NCI-H2227 (cell line): ENCODE data around the gene C16orf89.
"Not testable (repeated sequence)": the region's sequence is repeated elsewhere in the genome, so short reads cannot be mapped to it uniquely, and the experiment has no call there.

Source experiments
- DNase-seq: peaks from one replicate; lab custom pipeline; 2025; ENCODE audit not compliant: unreplicated experiment; lab: John Stamatoyannopoulos, UW

The C16orf89 gene, protein sequence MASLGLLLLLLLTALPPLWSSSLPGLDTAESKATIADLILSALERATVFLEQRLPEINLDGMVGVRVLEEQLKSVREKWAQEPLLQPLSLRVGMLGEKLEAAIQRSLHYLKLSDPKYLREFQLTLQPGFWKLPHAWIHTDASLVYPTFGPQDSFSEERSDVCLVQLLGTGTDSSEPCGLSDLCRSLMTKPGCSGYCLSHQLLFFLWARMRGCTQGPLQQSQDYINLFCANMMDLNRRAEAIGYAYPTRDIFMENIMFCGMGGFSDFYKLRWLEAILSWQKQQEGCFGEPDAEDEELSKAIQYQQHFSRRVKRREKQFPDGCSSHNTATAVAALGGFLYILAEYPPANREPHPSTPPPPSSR

DNA sequence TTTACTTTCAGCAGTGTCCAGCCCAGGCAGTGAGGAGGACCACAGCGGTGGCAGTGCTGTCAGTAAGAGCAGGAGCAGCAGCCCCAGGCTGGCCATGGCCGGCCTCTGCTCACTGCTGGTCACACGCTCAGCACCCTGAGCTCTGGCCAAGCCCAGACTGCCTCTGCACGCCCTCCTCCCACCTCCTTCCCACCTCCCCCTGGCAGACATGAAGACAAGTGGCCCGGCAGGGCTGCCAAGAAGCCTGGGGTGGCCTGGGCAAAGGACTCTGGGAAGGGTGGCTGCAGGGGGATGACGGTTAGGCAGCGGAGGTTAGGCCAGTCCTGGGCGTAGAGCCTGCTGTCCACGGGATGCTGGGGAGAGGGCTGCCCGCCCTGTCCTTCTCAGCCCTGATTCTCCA, at the start of gene C16orf89:
C16orf89 (minus strand) TSS at position 144 of the 400 bp plus-strand sequence; CDS start at position 96, 48 bp downstream.
- no peak for DNase-seq

DNA sequence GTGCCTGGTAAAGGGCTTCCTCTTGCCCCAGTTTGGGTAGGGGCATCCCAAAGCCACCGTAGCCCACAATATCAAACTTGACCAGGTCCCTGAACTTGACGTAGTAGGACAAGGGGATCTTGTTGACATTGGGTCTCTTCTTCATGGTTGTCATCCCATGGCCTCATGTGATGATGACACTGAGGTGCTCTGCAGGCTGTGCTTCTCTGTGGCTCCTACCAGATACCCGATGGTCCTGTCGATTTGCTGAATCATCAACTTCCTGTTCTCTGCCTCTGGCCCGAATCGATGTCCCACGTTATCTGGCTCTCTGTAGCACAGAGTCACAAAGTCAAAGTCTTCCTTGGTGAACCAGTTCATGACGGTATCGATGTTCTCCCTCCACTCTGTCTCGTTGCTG, 45.2 kb upstream of the C16orf89 start:
- DNase-seq, result not testable (repeated sequence)

DNA sequence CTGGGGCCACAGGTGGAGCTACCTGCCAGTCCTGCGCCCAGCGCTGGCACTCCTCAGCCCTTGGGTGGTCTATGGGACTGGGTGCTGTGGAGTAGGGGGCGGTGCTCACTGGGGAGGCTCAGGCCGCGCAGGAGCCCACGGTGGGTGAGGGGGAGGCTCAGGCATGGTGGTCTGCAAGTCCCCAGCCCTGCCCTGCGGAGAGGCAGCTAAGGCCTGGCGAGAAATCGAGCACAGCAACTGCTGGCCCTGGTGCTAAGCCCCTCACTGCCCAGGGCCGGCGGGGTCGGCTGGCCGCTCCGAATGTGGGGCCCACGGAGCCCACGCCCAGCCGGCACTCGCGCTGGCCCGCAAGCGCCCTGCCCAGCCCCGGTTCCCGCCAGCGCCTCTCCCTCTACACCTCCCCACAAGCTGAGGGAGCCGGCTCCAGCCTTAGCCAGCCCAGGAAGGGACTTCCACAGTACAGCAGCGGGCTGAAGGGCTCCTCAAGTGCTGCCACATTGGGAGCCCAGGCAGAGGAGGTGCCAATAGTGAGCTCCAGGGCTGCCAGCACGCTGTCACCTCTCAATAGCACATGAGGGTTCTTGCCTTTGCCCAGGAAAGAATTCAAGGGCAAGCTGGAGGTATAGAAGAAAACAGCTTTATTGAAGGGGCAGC, 42.9 kb upstream of the C16orf89 start:
- no peak for DNase-seq

DNA sequence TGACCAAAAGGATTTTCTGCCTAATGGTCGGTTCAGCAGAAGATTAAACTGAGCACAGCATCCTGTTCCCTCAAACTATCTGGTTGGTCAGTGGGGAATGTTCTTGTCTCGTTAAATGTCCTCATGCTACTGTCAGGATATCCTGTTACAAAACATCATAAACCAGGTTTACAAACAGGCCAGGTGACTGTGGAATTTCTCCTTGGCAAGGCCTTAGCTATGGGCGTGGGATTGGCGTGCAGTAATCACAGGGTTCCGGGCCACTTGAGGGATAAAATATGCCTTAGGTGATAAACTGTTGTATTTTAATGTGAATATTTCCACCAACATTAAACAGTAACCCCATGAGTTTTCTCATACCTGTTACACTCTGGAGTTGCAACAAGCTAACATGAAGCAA, 39.3 kb upstream of the C16orf89 start:
- DNase-seq, result not testable (repeated sequence)

DNA sequence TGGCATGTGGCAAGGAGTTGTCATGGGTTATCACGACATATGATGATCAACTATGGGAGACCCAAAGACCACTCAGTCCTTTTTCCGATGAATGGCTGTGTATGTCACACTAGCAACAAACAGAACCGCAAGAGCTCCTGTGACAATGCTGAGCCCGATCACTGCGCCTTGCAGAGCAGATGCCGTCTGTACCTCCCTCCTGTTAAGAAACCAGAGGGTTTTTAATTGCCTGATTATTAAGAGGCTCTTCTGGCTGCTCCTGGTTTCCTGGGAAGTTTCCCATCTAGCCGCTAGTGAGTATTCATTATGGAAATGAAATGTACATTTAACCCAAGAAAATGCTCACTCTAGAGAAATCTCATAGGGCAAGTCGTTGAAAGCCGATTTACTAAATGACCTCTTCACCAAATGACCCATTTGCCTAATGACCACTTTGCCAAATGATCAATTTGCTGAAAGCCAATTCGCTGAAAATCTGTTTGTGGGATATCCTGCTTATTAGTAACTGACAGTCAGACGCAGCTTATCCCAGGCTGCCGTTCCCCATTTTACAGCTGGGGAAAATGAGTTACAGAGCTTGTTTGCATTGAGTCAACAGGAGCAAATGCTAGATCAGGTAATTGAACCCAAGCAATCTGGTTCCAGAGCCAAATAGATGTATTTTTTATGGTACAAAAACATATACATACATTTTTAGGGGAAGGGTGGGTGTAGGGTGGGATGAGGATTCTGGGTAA, 37.7 kb upstream of the C16orf89 start:
- not testable (repeated sequence) for DNase-seq

DNA sequence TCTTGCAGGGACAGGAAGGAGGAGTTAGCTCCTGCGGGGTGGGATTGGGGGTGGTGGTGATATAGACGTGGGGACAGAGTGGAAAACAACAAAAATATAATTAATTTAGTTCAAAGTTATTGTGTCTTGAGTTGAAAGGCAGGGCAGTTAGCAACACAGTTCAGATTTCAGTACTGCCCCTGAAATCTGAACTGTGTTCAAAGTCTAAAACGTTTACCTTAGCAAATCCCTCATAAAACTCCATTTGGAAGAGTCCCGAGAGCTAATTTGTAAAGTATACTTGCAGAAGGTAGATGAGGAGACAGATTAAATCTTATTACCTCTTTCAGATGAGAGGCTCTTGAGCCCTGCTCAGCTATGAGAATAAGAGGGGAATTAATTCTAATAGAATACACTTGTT, 33.4 kb upstream of the C16orf89 start:
- not testable (repeated sequence) for DNase-seq

DNA sequence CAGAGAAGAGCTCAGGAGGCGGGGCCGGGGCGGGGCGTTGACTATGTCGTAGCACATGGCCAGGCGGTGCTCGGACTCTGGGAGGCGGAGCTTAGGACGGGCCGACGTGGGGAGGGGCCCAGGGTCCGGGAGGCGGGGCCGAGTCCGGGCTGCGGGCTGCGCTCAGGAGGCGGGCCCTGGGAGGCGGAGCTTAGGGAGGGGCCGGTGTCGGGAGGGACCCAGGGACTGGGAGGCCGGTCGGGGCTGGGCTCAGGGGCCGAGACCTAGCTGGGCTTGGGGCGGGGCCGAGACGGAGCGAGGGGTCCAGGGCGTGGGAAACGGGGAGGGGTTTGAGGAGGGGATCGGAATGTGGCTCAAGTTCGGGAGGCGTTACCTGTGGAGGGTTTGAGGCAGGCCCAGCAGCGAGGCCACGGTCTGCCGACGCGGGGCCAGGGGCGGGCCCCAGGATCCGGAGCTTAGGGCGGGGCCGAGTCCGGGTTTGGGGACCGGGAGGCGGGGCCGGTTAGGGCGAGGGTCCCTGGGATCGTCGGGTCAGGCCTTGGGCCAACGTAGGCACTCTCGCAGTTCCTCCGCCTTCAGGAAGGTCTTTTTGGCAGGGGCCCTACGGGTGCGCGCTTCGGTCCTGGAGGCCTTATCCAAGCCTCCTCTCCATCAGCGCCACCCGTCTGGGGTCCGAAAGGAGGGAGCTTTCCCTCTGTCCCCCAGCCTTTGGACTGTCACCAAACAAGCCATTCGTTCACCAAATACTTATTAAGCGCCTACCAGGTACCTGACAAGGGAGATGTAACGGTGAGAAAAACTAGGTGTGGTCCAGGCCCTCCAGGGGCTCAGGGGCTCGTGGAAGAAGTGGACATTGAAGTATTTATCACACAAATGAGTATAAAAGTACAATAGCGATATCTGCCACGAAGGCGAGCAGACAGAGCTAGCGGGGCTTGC, 32.7 kb upstream of the C16orf89 start:
- DNase-seq, result peak; percentile 71

DNA sequence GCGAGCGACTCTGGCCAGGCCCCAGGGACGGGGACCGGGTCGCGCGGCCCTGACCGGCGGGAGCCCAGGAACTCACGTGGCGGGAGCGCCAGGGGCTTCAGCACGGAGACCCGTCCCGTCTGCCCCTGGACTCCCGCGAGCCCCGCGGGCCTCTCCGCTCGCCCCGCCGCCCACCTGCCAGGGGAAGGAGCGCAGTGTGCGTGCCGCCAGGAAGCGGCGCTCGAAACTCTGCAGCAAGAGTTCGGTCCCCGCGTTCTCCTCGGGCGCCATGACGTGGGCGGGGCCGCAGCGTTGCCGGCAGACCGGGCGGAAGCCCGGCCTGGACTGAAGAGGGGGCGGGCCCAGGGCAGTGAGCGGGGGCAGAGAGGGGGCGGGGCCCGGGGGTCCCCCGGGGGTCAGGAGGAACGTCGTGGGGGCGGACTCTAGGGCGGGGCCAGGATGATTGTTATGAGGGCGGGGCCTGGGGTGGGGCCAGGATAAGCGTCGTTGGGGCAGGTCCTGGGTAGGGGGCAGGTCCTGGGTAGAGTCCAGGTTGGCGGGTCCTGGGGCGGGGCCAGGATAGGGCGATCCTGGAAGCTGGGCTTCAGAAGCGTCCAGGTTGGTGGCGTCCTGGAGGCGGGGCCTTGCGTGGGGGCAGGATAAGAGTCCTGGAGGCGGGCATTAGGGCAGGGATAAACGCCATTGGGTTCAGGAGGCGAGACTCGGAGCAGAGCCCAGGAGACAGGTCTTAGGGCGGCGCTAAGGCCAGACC, 31.9 kb upstream of the C16orf89 start, which contains the start of gene EEF2KMT:
EEF2KMT (minus strand) TSS at position 326 of the 751 bp plus-strand sequence; CDS start at position 270, 56 bp downstream.
- peak; percentile 99 for DNase-seq

DNA sequence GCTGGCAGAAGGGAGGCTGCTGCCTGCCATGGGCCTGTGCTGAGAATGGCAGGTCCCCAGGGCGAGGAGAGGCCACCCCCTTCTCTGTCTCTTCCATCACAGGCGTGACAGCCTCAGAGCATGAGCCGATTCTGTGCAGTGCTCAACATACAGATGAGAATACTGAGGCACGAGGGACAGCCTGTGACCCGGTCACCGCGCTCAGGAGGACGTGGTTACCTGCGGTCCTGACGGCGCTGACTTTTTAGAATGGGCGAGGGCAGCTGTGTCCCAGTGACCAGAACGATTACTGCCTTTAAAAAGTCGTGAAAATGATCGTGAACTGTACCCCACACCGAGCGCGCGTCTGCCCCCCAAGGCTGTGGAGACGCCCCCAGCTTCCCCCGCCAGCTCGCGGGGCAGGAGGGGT, 31.3 kb upstream of the C16orf89 start:
- DNase-seq, result peak; percentile 42

DNA sequence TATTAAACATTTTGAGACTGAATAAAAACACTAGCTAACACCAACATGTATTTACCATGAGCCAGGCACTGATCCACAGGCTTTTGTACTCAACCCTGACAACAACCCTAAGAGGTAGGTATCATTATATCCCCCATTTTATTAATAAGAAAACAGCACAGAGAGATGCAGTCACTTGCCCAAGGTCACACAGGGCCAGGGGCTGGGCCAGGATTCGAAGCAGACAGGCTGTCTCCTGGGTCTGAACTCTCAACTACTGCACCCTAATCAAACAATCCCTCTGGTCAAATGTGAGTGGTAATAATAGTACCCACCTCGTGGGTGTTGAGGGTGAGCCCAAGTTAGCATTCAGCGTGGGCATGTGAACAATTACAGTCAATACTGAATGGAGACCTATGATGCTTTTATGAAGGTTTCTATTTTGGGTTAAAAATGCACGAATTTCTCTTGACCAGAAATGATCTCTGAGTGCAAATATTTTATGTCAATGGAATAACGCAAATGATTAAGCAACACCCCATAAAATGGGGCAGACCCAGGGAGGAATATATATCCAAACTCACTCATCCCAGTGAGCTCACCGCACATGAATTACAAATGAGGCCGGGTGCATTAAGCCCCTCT, 30.8 kb upstream of the C16orf89 start:
- DNase-seq, result not testable (repeated sequence)

DNA sequence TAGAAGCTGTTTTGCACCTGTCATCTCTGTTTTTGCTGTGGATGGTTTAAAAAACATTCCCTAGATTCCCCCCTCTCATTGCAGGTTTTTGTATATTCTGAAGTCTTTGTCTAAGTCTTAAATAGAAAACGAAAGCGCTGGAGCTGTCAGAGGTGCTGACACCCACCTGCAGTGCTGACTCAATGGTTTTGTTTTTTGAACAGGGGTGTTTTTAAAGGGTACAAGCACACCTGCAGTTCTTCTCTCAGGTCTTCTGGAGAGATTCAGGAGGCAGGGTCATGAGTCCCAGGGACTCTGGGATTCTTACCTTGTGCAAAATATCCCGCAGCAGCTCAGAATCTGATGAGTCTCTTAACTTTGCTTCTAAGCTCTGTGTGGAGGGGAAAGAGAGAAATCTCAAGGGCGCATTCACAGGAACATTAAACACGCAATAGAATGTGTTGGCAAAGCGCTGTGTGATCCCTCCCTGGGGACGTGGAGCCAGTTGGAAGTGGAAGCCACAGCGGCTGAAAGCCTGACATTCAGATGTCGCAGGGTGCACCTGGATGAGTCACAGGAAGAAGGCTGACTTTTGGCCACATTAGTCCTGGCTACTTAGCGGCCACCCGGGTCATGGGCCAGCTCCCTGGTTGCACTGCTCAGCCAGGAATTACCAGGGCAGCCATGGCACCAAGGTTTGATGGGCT, 29.5 kb upstream of the C16orf89 start:
- not testable (repeated sequence) for DNase-seq

DNA sequence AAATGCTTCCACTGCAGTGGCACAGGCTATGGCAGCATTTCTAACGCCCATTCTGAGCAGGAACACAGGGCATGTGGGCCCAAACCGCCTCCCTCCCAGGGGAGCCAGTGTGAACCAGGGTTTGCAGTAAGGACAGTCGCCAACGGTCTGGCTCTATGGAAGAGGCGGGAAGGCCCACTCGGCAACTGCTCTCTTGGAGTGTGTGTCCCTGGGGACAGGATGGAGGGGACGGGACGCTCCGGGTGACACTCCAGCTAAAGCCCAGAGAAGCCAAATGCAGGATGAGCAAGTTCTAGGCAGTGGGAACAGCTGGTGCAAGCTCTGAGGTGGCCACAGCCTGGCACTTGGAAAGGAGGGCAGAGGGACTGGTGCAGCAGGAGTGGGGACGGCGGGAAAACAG, 28.0 kb upstream of the C16orf89 start:
- not testable (repeated sequence) for DNase-seq

DNA sequence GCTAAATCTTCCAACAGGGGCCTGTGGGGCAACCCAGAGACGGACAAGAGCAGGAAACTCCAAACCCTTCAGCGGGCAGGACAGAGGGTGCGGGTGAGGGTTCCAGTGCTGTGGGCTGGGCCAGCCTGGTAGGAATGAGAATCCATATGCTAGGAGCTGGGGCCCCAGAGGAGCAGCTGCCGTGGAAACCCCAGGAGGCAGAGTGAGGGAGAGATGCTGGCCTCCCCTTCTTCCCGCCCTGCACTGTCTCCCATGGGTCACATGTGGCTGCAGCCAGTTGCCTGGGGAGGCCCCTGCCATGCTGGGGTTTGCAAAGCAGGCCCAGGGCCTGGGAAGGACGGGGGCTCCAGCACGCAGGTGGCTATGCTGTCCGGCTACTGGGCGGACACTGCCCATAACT, 27.3 kb upstream of the C16orf89 start:
- not testable (repeated sequence) for DNase-seq

DNA sequence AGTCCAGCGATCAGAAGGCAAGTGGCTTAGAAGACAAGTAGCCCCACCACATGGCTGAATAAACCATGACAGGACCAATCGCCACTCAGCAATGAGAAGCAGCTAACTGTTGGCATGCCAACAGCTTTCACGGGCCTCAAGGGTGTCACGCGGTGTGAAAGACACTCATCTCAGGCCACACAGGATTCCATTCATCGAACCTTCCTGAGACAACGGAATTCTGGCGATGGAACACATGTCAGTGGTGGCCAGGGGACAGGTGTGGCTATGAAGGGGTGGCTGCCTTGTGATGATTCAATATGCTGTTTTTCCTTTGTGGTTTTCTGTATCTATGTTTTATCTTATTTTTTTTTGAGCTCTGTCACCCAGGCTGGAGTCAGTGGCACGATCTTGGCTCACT, 24.8 kb upstream of the C16orf89 start:
- not testable (repeated sequence) for DNase-seq

DNA sequence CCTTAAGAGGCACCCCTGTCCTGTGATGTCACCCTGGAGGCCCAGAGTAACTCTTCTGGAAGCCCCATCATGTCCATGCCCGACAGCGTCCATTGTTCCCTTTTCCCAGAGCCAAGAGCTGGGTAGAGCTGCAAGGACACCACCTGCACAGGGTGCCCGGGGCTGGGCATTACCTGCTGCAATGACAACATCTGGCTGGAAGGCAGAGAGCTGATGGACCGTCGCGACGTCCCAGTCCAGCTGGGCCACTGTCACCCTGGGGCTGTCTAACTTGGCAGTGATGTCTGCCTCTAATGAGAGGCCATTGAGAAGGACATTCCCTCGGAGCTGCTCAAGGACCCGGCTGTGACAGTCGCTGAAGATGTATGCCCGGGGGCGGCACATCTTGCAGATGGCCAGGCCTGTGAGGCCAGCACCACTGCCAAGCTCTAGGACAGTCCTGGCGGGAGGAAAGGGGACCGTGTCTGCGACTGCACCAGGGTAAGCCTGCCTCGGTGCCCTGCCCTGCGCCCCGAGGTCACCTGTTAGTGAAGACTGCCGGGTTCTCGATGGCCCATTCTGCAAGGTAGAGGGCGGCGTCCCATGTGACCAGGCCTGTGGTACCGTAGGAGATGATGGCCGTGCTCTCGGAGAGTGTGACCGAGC, 24.3 kb upstream of the C16orf89 start:
- DNase-seq, result not testable (repeated sequence)

DNA sequence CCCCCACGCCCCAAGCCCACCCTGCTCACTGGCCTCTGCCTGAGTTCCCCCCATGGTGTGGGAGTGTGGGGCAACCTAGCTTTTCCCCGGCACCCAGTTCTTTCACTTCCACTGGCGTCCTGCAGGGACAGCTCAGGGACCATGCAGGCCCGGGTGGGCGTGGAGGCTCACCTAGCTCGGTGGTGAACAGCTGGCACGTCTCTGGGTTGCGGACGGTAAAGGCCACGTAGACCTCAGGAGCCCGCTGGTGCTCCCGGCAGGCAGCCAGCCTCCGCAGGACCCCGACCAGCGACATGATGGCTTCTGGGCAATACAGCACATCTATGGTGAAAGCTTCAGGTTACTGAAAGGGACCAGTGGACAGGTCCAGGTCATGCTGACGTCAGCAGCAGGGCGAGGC, 23.2 kb upstream of the C16orf89 start:
- not testable (repeated sequence) for DNase-seq

DNA sequence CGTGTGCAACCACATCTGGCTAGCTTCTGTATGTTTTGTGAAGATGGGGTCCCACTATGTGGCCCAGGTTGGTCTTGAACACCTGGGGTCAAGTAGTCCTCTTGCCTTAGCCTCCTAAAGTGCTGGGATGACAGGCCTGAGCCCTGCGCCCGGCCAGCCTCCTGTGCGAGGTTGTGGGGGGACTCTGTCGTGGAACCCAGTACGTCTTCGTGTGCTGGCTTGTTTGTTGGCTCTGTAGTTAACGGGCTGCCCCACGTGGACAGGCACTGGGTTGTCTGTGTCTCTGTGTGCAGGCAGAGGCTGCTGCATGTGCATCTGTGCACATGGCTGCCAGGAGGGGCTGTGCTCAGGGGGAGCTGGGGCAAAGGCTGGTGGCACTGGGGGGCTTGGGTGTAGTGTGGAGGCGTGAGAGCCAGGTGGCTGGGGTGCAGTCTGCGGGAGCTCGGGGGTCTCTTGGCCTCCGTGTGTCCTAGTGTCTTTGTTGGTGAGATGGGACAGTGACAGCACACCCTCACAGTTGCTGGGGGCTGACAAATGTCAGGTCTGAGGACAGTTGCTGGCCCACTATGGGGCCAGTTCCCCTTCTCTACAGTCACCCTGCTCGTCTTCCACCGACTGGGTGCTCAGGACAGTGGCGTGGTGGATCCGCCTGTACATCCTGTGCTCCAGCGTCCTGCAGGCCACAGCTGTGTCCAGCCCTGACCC, 22.5 kb upstream of the C16orf89 start:
- not testable (repeated sequence) for DNase-seq

DNA sequence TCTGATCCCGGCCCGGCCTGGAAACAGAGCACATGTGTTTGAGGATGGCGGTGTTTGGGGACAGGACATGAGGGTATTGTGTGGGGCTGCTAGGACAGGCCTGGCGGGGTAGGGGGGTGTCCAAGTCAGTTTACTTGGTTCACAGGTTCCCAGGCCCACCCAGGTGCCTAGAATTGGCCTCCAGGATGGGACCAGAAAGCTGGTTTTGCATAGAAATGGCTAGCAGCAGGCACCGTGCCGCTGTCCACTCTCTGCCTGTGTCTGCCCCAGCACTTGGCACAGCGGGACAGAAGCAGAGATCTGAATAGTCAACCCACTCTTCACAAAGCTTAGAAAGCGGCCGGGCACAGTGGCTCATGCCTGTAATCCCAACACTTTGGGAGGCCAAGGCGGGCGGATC, 20.0 kb upstream of the C16orf89 start:
- not testable (repeated sequence) for DNase-seq
